Gastroesophageal sphincter (tissue), 4 donors: ENCODE measurements around the gene NOC2L. TPM values are rescaled to one million over a fixed set of nuclear protein-coding genes. Genes with fewer than 3 reads are reported as not detected.

Experiments
- ATAC-seq: fragments of 150-250 bp; one replicate; pipeline ENCODE4 v1.9.1; 2016; ENCODE audit warnings: mild to moderate bottlenecking, moderate library complexity
- H3K27ac ChIP-seq, 4 donors: fragments of 200-600 bp; sonication (generic) in 3 of 4; 1 replicate in 3 of 4; 2 replicates in 1 of 4; pipeline ENCODE4 v1.5.1; 2016 to 2019
- H3K27me3 ChIP-seq: fragments of 200-600 bp; sonication (generic); one replicate; pipeline ENCODE4 v1.5.1; 2019
- H3K36me3 ChIP-seq, 2 donors: fragments of 200-600 bp; sonication (generic); one replicate each; pipeline ENCODE4 v1.5.1; 2019; ENCODE audit warnings: control low read depth in 1 of 2
- H3K4me1 ChIP-seq, 3 donors: fragments of 200-600 bp; sonication (generic); 1 replicate in 2 of 3; 2 replicates in 1 of 3; pipeline ENCODE4 v1.5.1; 2016 to 2019; ENCODE audit warnings: control low read depth in 2 of 3
- H3K4me3 ChIP-seq, 2 donors: fragments of 200-600 bp; sonication (generic); one replicate each; pipeline ENCODE4 v1.5.1; 2019; ENCODE audit warnings: mild to moderate bottlenecking in 1 of 2, moderate library complexity in 1 of 2
- H3K9me3 ChIP-seq, 3 donors: fragments of 200-600 bp; sonication (generic); one replicate each; pipeline ENCODE4 v1.5.1; 2017 to 2019; ENCODE audit warnings: control low read depth in 2 of 3
- CTCF ChIP-seq, 4 experiments: fragments of 200-600 bp in 2 of 4; fragments of 450-650 bp in 2 of 4; sonication (generic) in 1 of 4; IDR thresholded peaks; one replicate each; pipeline ENCODE4 v1.5.1; 2017 to 2019; ENCODE audit warnings: antibody characterized with exemption in 4 of 4, mild to moderate bottlenecking in 2 of 4, moderate library complexity in 2 of 4
- EP300 ChIP-seq: sonication (generic); formaldehyde crosslinking; IDR thresholded peaks from one replicate; pipeline ENCODE4 v1.6.1; 2017; ENCODE audit warnings: antibody characterized with exemption, mild to moderate bottlenecking
- POLR2A ChIP-seq, 2 donors: fragments of 450-650 bp; IDR thresholded peaks; one replicate each; pipeline ENCODE4 v1.6.1; 2017; ENCODE audit warnings: antibody characterized with exemption in 2 of 2, mild to moderate bottlenecking in 2 of 2, moderate library complexity in 1 of 2
- POLR2AphosphoS5 ChIP-seq: sonication (generic); formaldehyde crosslinking; IDR thresholded peaks from one replicate; pipeline ENCODE4 v1.6.1; 2017; ENCODE audit warnings: antibody characterized with exemption
- WGBS, 2 donors: methylation state at CpG; one replicate each; pipeline ENCODE4 v1.1.5; 2018; ENCODE audit warnings: low coverage in 1 of 2; 5-methylcytosine and 5-hydroxymethylcytosine counted together
- total RNA-seq, 4 donors: library from RNA; depleted of rRNA; stranded (reverse); fragments of >200 nt; gene quantifications; one replicate each; pipeline ENCODE4 v1.1.0, GENCODE V29; 2016

The NOC2L gene
- total RNA-seq, 4 donors from 2014 or later, result 36.3 to 54.1 (median 45.2) TPM

- TF ChIP-seq CTCF (IDR thresholded peaks at IDR 0.05) (peak in 3 of 4 experiments; percentile 71 to 77 (median 76)), EP300 (no peak), POLR2AphosphoS5 (no peak)
- H3K27ac ChIP-seq, result no peak overlapping the region
- no peaks in the 10 kb centered on the region for H3K9me3 ChIP-seq
- H3K36me3 ChIP-seq, result no peaks in the 10 kb centered on the region
- H3K4me1 ChIP-seq, result peaks cover 0 to 75% (median 36%) of the 10 kb centered on the region in 3 donors
- ATAC-seq, result peak; percentile 67
- 43 to 65% methylated on average over 8 to 9 of the region's 38 CpGs for WGBS, 2 donors
- peaks cover 98% of the 10 kb centered on the region for H3K27me3 ChIP-seq
- H3K4me3 ChIP-seq, result peak overlapping the region in 1 of 2 donors; percentile 20
Observed at GRCh38 chr1:921011-921837, 37.8 kb downstream of the NOC2L start.

GRCh38 chr1:920521-920920, 38.5 kb downstream of the NOC2L start:
- TF ChIP-seq EP300 (no peak), POLR2AphosphoS5 (no peak), CTCF (IDR thresholded peaks at IDR 0.05) (no peak), POLR2A (IDR thresholded peaks at IDR 0.05) (no peak)
- WGBS, 2 donors, result 4% methylated on average over 4 of the region's 13 CpGs; no CpG with 5 or more reads in 1 of the 2 donors
- no peaks in the 10 kb centered on the region for H3K36me3 ChIP-seq
- no peak overlapping the region for H3K27ac ChIP-seq
- H3K4me3 ChIP-seq, result no peak overlapping the region
- H3K27me3 ChIP-seq, result peaks cover 98% of the 10 kb centered on the region
- ATAC-seq, result no peak
- peaks cover 0 to 72% (median 30%) of the 10 kb centered on the region in 3 donors for H3K4me1 ChIP-seq
- no peaks in the 10 kb centered on the region for H3K9me3 ChIP-seq

- Histone ChIP-seq H3K4me3 (no peak overlapping the region), H3K36me3 (no peaks in the 10 kb centered on the region), H3K9me3 (no peaks in the 10 kb centered on the region), H3K4me1 (peaks cover 0 to 67% (median 28%) of the 10 kb centered on the region in 3 donors), H3K27ac (no peak overlapping the region), H3K27me3 (peaks cover 97% of the 10 kb centered on the region)
- no CpG with 5 or more reads among the region's 23 CpGs for WGBS, 2 donors
- ATAC-seq, result no peak
- TF ChIP-seq EP300, result no peak
- no peak for TF ChIP-seq POLR2AphosphoS5
- no peak for TF ChIP-seq CTCF (IDR thresholded peaks at IDR 0.05)
- no peak for TF ChIP-seq POLR2A (IDR thresholded peaks at IDR 0.05)
Observed at GRCh38 chr1:920010-920409, 39.0 kb downstream of the NOC2L start.

- H3K4me1 ChIP-seq, result peaks cover 0 to 61% (median 22%) of the 10 kb centered on the region in 3 donors
- H3K9me3 ChIP-seq, result no peaks in the 10 kb centered on the region
- ATAC-seq, result no peak
- WGBS, 2 donors, result no CpG with 5 or more reads among the region's 29 CpGs
- no peak overlapping the region for H3K4me3 ChIP-seq
- H3K27me3 ChIP-seq, result peaks cover 92% of the 10 kb centered on the region
- no peak overlapping the region for H3K27ac ChIP-seq
- H3K36me3 ChIP-seq, result no peaks in the 10 kb centered on the region
- no peak for TF ChIP-seq POLR2AphosphoS5
- TF ChIP-seq POLR2A (IDR thresholded peaks at IDR 0.05), result no peak
- TF ChIP-seq CTCF (IDR thresholded peaks at IDR 0.05), result no peak
- no peak for TF ChIP-seq EP300
Observed at GRCh38 chr1:919271-919872, 39.7 kb downstream of the NOC2L start.
